GM12873 (cell line): ENCODE results near the gene CRADD.

Experiments
- TF ChIP-seq, protein P1 (sequence below): IDR thresholded peaks from 2 replicates; pipeline ENCODE4 v1.5.1; 2012; ENCODE audit warnings: low read depth, mild to moderate bottlenecking, moderate library complexity, low read length, control low read depth; ENCODE audit not compliant: insufficient read depth; ENCODE audit errors: missing control alignments

Gene CRADD

DNA sequence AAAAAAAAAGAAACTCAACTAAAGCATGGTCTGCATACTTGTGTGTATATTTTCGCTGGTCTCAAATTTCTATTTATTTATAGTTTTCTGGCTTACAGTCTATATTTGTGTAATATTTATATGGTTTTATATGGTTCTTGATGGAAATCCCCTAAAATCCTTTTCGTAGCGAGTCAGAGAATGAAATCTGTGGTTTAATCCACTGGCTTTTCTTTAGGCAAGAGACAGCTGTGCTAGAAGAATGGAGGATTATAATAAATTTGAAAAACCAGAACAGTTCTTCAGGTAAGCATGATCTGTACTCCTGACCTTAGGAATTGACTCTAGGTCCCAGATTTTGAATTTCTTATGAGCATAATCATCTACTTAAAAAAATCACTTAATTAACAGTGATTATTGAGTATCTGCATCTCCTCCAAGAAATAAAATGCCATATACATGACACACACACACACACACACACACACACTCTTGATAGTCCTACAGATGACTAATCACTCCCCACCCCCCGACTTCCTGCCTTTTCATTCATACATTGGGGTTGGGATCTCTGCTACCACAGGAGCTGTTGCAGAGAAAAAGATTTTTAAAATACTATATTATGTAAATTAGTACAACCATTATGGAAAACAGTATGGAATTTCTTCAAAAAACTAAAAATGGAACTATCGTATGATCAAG, 113.4 kb downstream of the CRADD start:
- TF ChIP-seq, protein P1, sequence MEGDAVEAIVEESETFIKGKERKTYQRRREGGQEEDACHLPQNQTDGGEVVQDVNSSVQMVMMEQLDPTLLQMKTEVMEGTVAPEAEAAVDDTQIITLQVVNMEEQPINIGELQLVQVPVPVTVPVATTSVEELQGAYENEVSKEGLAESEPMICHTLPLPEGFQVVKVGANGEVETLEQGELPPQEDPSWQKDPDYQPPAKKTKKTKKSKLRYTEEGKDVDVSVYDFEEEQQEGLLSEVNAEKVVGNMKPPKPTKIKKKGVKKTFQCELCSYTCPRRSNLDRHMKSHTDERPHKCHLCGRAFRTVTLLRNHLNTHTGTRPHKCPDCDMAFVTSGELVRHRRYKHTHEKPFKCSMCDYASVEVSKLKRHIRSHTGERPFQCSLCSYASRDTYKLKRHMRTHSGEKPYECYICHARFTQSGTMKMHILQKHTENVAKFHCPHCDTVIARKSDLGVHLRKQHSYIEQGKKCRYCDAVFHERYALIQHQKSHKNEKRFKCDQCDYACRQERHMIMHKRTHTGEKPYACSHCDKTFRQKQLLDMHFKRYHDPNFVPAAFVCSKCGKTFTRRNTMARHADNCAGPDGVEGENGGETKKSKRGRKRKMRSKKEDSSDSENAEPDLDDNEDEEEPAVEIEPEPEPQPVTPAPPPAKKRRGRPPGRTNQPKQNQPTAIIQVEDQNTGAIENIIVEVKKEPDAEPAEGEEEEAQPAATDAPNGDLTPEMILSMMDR: no peak

DNA sequence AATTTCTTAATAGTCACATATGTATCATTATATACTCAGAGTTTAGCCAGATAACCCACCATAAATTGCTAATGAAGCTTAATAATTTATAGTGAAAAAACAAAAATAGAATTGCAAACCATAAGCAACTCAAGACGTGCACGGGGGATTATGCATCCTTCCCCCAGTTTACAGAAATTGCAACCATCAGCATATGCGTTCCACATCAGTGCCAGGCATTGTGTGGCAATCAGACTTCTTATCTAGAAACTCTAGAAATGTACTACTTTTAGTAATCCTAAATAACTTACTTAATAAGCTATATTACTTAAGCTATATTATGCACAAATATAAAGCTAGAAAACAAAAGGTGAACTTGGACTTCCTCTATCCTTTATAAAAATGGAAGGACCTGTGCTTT, 115.8 kb downstream of the CRADD start:
- TF ChIP-seq, protein P1: no peak

DNA sequence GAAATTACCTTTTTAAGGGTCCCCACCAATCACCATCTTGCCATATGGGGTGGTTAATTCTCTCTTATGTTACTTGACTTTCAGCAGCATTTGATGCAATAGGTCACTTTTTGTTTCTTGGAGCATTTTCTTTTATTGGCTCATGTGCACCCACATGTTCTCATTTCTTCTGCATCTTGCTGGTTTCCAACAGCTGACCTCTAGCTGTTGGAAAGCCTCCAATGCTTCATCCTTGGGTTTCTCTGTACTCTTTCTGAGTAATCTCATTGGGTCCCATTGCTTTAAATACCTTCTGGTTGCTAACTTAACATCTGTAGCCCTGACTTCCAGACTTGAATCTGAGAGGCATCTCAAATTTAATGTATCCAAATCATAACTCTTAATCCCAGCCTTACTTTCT, 116.8 kb downstream of the CRADD start:
- TF ChIP-seq, protein P1: no peak

DNA sequence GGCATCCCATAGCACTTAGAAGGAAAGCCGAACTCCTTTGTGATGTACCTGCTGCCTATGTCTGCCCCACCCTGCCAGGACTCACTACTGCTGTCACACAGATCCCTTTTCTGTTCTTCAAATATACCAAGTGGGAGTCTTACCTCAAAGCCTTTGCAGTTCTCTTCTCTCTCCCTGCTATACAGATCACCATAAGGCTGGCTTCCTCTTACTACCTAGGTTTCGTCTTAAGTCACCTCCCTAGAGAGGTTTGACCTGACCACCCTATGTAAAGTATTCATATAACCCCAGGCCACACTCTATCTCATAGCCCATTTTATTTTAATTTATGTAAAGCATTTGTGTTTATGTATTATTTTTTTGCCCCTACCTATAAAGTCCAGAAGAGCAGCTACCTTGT, 117.6 kb downstream of the CRADD start:
- TF ChIP-seq, protein P1: no peak

DNA sequence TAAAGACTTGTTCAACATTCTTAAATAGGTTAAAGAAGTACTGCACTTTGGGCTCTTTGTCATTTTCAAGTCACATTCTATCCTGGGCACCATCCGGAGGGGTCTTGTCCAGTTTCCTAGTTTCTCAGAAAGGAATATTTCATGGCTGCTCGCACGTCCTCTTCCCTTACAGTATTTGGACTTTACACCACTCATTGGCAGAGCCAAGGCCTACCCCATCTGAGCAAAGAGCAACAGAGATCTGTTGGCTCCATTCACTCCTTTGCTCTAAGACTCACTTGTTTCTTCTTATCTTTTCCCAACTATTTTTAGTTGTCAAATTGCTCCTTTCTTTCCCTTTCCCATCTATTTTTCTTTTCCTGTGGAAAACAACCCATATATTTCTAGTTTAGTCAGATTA, 118.2 kb downstream of the CRADD start:
- TF ChIP-seq, protein P1: no peak

DNA sequence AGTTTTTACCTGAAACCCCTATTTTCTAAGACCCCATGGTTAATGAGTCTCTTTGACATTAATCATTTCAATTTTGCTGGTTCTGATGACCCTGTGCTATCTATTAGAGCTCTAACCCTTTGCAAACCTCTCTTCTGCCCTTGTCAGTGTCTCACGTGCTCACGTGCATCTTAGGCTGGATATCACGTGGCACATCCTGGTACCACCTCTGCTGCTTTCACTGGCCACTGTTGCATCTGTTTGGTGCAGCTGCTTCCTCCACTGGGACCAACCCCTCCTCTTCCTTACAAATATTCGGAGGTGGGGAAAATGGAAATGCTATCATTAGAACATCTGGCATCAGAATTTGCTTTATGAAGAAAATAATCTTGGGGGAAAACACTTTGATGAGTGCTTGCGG, 119.6 kb downstream of the CRADD start:
- TF ChIP-seq, protein P1: no peak

DNA sequence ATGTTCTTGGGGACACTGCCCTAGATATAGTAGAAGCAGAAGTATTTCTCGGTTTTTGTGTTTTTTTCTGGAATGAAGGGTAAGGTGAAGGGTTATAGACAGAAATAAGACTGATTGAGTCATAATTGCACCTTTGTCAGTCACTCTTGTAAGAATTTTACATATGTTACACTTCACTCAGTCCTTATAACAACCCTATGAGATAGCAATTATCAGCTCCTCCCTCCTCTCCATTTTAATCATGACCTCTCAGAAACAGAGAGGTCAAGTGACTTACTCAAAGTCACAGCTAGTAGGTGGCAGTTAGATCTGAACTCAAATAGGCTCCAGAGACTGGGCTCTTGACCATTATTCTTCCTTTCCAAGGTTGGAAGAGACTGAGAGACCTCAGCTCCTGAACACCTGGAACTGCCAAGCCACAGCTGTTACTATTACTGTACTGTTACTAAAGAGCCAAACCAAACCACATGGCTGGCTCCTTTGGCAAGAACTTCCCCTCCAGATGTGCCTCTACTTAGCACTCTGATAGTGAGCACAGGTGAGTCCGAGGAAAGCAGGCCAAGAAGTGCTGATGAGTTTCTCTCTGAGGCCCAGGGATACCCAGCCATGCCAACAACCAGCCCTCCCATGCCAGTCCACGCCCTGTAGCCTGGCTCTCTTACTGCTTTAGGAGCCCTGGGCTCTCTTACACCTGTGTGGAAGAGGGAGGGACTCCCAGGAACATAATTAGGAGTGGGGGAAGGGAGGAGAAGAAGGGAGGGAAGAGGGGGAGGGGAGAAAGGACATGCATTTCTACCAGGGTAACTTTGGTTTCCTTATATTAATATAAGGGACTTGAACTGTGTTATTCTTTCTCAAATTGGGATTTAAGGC, 121.3 kb downstream of the CRADD start:
- TF ChIP-seq, protein P1: no peak
